GM12878 (cell line): Measurements from ENCODE around the gene TMPRSS6.

Experiments used
- MEF2B ChIP-seq: fragments of 450-650 bp; IDR thresholded peaks from 2 replicates; pipeline ENCODE4 v1.6.1; 2018; ENCODE audit warnings: mild to moderate bottlenecking, moderate library complexity; ENCODE audit not compliant: partially characterized antibody, poor library complexity, severe bottlenecking
- MTA3 ChIP-seq: IDR thresholded peaks from 2 replicates; pipeline ENCODE4 v1.6.1; 2012; ENCODE audit warnings: low read length, inconsistent platforms, borderline replicate concordance
- MYC ChIP-seq: IDR thresholded peaks from 2 replicates; pipeline ENCODE4 v1.6.1; 2011; ENCODE audit warnings: mild to moderate bottlenecking, low read length, moderate library complexity, inconsistent platforms; ENCODE audit not compliant: insufficient read depth, insufficient replicate concordance, insufficient read length, severe bottlenecking
- TF ChIP-seq, protein P1 (sequence below): IDR thresholded peaks from 2 replicates; pipeline ENCODE4 v1.6.1; 2011; ENCODE audit warnings: low read depth, low read length, improper control_type of control experiment, borderline replicate concordance
- TF ChIP-seq, protein P2 (sequence below): IDR thresholded peaks from 2 replicates; pipeline ENCODE4 v1.6.1; 2012; ENCODE audit warnings: mild to moderate bottlenecking, low read depth, low read length
- TF ChIP-seq, protein P3 (sequence below), 3 experiments: IDR thresholded peaks in 2 of 3; conservative IDR thresholded peaks in 1 of 3; 2 replicates each; pipeline ENCODE4 v1.5.1; 2011; ENCODE audit warnings: low read depth in 3 of 3, low read length in 3 of 3, mild to moderate bottlenecking in 3 of 3, control low read depth in 2 of 3, moderate library complexity in 2 of 3, inconsistent platforms in 1 of 3, mixed read lengths in 1 of 3; ENCODE audit not compliant: control insufficient read depth in 2 of 3, insufficient read depth in 1 of 3; ENCODE audit errors: extremely low read depth in 1 of 3

DNA sequence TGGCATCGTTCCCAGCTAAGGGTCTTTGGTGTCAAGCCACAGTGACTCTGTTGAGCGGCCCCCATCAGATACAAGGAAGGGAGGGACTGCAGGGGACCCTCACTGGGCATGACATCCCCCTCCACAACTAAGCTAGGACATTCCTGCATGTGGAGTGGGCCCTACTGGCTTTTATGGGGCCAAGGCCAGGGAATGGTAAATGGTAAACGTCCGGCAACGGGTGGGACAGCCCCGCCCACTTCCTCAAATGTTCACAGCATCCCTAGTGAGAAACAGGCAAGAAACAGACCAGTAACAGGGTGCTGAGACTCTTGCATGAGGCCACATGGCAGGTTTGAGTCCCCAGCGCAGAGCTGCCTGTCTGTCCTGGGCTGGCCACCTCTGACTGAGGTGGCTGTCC, 4.4 kb downstream of the TMPRSS6 start:
- TF ChIP-seq, protein P1, sequence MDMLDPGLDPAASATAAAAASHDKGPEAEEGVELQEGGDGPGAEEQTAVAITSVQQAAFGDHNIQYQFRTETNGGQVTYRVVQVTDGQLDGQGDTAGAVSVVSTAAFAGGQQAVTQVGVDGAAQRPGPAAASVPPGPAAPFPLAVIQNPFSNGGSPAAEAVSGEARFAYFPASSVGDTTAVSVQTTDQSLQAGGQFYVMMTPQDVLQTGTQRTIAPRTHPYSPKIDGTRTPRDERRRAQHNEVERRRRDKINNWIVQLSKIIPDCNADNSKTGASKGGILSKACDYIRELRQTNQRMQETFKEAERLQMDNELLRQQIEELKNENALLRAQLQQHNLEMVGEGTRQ: no peak
- TF ChIP-seq MTA3 (no peak), MYC (no peak), MEF2B (no peak)
- TF ChIP-seq, protein P2, sequence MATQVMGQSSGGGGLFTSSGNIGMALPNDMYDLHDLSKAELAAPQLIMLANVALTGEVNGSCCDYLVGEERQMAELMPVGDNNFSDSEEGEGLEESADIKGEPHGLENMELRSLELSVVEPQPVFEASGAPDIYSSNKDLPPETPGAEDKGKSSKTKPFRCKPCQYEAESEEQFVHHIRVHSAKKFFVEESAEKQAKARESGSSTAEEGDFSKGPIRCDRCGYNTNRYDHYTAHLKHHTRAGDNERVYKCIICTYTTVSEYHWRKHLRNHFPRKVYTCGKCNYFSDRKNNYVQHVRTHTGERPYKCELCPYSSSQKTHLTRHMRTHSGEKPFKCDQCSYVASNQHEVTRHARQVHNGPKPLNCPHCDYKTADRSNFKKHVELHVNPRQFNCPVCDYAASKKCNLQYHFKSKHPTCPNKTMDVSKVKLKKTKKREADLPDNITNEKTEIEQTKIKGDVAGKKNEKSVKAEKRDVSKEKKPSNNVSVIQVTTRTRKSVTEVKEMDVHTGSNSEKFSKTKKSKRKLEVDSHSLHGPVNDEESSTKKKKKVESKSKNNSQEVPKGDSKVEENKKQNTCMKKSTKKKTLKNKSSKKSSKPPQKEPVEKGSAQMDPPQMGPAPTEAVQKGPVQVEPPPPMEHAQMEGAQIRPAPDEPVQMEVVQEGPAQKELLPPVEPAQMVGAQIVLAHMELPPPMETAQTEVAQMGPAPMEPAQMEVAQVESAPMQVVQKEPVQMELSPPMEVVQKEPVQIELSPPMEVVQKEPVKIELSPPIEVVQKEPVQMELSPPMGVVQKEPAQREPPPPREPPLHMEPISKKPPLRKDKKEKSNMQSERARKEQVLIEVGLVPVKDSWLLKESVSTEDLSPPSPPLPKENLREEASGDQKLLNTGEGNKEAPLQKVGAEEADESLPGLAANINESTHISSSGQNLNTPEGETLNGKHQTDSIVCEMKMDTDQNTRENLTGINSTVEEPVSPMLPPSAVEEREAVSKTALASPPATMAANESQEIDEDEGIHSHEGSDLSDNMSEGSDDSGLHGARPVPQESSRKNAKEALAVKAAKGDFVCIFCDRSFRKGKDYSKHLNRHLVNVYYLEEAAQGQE: no peak
- TF ChIP-seq, protein P3, sequence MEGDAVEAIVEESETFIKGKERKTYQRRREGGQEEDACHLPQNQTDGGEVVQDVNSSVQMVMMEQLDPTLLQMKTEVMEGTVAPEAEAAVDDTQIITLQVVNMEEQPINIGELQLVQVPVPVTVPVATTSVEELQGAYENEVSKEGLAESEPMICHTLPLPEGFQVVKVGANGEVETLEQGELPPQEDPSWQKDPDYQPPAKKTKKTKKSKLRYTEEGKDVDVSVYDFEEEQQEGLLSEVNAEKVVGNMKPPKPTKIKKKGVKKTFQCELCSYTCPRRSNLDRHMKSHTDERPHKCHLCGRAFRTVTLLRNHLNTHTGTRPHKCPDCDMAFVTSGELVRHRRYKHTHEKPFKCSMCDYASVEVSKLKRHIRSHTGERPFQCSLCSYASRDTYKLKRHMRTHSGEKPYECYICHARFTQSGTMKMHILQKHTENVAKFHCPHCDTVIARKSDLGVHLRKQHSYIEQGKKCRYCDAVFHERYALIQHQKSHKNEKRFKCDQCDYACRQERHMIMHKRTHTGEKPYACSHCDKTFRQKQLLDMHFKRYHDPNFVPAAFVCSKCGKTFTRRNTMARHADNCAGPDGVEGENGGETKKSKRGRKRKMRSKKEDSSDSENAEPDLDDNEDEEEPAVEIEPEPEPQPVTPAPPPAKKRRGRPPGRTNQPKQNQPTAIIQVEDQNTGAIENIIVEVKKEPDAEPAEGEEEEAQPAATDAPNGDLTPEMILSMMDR (IDR thresholded peaks at IDR 0.05 in 2 of 3, conservative IDR thresholded peaks at IDR 0.05 in 1 of 3; ENCODE audit: control insufficient read depth in 2 of 3, extremely low read depth in 1 of 3, insufficient read depth in 1 of 3, low read depth in 3 of 3, low read length in 3 of 3): no peak
